Body of pancreas (tissue), 4 donors: Measurements from ENCODE around the gene SLC50A1.

Experiments used
- POLR2A ChIP-seq, 3 donors: fragments of 450-650 bp; IDR thresholded peaks; one replicate each; pipeline ENCODE4 v1.6.1; 2016; ENCODE audit warnings: antibody characterized with exemption in 3 of 3, mild to moderate bottlenecking in 2 of 3
- TF ChIP-seq, protein P1 (sequence below), 7 experiments: fragments of 450-650 bp in 4 of 7; fragments of 200-600 bp in 3 of 7; sonication (generic) in 3 of 7; IDR thresholded peaks; one replicate each; pipeline ENCODE4 v1.5.1; 2016 to 2019; ENCODE audit warnings: antibody characterized with exemption in 7 of 7

DNA sequence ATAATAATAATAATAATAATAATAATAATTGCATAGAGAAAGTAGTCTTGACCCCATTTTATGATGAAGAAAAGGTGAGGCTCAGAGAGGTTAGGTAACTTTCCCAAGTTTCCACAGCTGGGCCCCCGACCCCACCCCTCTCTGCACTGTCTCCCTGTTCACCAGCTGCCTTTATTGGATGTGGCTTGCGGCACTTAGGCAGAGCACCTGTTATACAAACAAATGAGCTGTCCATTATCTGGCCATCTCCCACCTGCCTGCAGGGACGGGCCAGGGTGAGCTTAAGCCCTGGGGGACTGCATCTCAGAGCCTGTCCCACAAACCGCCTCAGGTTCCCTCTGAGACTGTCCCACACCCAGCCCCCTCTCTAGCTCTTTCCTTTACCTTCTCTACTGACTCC lies 18.0 kb upstream of the SLC50A1 start:
- TF ChIP-seq, protein P1, sequence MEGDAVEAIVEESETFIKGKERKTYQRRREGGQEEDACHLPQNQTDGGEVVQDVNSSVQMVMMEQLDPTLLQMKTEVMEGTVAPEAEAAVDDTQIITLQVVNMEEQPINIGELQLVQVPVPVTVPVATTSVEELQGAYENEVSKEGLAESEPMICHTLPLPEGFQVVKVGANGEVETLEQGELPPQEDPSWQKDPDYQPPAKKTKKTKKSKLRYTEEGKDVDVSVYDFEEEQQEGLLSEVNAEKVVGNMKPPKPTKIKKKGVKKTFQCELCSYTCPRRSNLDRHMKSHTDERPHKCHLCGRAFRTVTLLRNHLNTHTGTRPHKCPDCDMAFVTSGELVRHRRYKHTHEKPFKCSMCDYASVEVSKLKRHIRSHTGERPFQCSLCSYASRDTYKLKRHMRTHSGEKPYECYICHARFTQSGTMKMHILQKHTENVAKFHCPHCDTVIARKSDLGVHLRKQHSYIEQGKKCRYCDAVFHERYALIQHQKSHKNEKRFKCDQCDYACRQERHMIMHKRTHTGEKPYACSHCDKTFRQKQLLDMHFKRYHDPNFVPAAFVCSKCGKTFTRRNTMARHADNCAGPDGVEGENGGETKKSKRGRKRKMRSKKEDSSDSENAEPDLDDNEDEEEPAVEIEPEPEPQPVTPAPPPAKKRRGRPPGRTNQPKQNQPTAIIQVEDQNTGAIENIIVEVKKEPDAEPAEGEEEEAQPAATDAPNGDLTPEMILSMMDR (IDR thresholded peaks at IDR 0.05), result no peak
- TF ChIP-seq POLR2A (IDR thresholded peaks at IDR 0.05), result no peak
